Breast epithelium (tissue), 3 donors: ENCODE results near the gene LFNG.

ENCODE experiments used
- CTCF ChIP-seq, 3 donors: fragments of 450-650 bp; IDR thresholded peaks; one replicate each; pipeline ENCODE4 v1.5.1; 2016 to 2017; ENCODE audit warnings: antibody characterized with exemption in 3 of 3, mild to moderate bottlenecking in 3 of 3, moderate library complexity in 3 of 3
- POLR2A ChIP-seq: fragments of 450-650 bp; IDR thresholded peaks from one replicate; pipeline ENCODE4 v1.6.1; 2016; ENCODE audit warnings: antibody characterized with exemption, mild to moderate bottlenecking, moderate library complexity

GRCh38 chr7:2490181-2490651, 29.4 kb upstream of the LFNG start:
- no peak for TF ChIP-seq CTCF (IDR thresholded peaks at IDR 0.05)
- TF ChIP-seq POLR2A: no peak
